HFFc6 (cell line): Measurements from ENCODE around the gene KCNIP4. TPM values are rescaled to one million over a fixed set of nuclear protein-coding genes. Genes with fewer than 3 reads are reported as not detected.

Experiments
- DNase-seq: peaks from one replicate; pipeline ENCODE4 v3.0.0-alpha.2; 2018
- H3K27ac Mint-ChIP-seq: 2 replicates; pipeline ENCODE4 v1.8.0; 2020; ENCODE audit warnings: mild to moderate bottlenecking, mixed read lengths
- H3K27me3 Mint-ChIP-seq: 2 replicates; pipeline ENCODE4 v1.8.0; 2021; ENCODE audit warnings: mild to moderate bottlenecking, moderate library complexity, mixed read lengths; ENCODE audit not compliant: insufficient read depth
- H3K36me3 Mint-ChIP-seq: 2 replicates; pipeline ENCODE4 v1.8.0; 2021; ENCODE audit warnings: low read depth, mixed read lengths
- H3K4me1 Mint-ChIP-seq: 2 replicates; pipeline ENCODE4 v1.8.0; 2020; ENCODE audit warnings: low read depth, mixed read lengths
- H3K4me3 Mint-ChIP-seq: 2 replicates; pipeline ENCODE4 v1.8.0; 2020; ENCODE audit warnings: mild to moderate bottlenecking, moderate library complexity, mixed read lengths
- H3K9me3 Mint-ChIP-seq: 2 replicates; pipeline ENCODE4 v1.8.0; 2020; ENCODE audit warnings: mild to moderate bottlenecking, mixed read lengths
- total RNA-seq, 6 experiments: library from RNA; stranded (reverse); fragmentation: NEBNext Ultra II Directional; extraction: Animal tissue kit (Norgen Biotek cat#: 25700); gene quantifications; 2 replicates in 1 of 6; 3 replicates in 5 of 6; pipeline ENCODE4 v1.2.3, GENCODE V29; 2021
- TF ChIP-seq, protein P1 (sequence below): fragments of 200-600 bp; sonication (generic); IDR thresholded peaks from 2 replicates; pipeline ENCODE4 v1.5.0; 2021; ENCODE audit warnings: antibody characterized with exemption, mild to moderate bottlenecking

The KCNIP4 gene
- total RNA-seq, 6 experiments from 2014 or later, result not detected

DNA sequence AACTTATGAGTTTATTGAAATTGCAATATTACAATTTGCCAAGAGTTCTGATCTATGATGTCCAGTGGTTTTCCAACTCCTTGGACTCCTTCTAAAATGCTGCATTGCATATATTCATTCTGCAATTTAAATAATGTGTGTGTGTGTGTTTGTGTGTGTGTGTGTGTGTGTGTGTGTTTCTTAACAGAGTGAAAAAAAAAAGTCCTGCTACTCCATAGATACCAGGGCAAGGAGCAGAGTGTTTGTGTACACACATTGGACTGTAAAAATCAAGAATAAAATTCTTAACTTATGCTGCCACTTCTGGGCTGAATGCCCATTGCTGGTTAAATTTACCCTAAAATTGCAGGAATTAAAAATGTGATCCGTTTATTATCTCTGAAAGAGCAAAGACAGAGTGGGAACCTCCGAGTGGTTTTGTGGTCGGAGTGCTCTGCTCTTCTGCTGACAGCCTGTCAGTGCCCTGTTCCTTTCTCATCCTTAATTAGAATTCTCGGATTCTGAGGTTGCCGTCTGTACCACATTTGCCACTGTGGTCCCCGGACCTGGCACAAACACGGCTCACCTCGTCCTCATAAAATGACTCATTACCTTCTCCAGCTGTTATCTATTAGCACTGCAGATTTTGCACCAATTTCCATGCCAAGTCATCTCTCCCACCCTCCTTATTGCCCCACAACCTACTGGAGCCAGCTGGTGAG lies 355.5 kb downstream of the KCNIP4 start:
- Mint-ChIP-seq H3K36me3 (no peaks in the 10 kb centered on the region; the same call in 1 of the 2 replicates), H3K27ac (no peak overlapping the region), H3K4me3 (no peak overlapping the region)

DNA sequence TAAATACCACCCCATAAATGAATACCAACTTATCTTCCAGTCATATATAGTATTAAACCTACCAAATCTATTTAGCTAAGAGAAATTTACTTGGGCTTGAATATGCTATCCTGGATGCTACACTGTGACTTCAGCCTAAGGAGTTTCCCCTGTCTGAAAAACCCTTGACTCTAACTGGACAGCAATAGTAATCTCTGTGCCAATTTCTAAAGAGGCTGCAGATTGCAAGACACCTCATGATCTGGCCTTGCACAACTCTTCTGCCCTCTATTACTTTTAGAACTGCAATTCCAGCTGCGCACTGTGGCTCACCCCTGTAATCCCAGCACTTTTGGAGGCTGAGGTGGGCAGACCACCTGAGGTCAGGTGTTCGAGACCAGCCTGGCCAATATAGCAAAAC lies 371.5 kb downstream of the KCNIP4 start:
- no peak overlapping the region for H3K27ac Mint-ChIP-seq
- H3K27me3 Mint-ChIP-seq, result no peaks in the 10 kb centered on the region; the same call in 1 of the 2 replicates
- DNase-seq, result no peak
- no peak overlapping the region for H3K4me3 Mint-ChIP-seq
- peaks cover 43% of the 10 kb centered on the region for H3K9me3 Mint-ChIP-seq
- TF ChIP-seq, protein P1, sequence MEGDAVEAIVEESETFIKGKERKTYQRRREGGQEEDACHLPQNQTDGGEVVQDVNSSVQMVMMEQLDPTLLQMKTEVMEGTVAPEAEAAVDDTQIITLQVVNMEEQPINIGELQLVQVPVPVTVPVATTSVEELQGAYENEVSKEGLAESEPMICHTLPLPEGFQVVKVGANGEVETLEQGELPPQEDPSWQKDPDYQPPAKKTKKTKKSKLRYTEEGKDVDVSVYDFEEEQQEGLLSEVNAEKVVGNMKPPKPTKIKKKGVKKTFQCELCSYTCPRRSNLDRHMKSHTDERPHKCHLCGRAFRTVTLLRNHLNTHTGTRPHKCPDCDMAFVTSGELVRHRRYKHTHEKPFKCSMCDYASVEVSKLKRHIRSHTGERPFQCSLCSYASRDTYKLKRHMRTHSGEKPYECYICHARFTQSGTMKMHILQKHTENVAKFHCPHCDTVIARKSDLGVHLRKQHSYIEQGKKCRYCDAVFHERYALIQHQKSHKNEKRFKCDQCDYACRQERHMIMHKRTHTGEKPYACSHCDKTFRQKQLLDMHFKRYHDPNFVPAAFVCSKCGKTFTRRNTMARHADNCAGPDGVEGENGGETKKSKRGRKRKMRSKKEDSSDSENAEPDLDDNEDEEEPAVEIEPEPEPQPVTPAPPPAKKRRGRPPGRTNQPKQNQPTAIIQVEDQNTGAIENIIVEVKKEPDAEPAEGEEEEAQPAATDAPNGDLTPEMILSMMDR, result no peak
- H3K36me3 Mint-ChIP-seq, result no peaks in the 10 kb centered on the region; the same call in 1 of the 2 replicates
- H3K4me1 Mint-ChIP-seq, result no peaks in the 10 kb centered on the region

More for the DNA sequence above, 355.5 kb downstream of the KCNIP4 start:
- TF ChIP-seq, protein P1, result no peak
- H3K9me3 Mint-ChIP-seq, result peaks cover 49% of the 10 kb centered on the region
- H3K4me1 Mint-ChIP-seq, result no peaks in the 10 kb centered on the region
- DNase-seq, result no peak
- H3K27me3 Mint-ChIP-seq, result peaks cover 3% of the 10 kb centered on the region

DNA sequence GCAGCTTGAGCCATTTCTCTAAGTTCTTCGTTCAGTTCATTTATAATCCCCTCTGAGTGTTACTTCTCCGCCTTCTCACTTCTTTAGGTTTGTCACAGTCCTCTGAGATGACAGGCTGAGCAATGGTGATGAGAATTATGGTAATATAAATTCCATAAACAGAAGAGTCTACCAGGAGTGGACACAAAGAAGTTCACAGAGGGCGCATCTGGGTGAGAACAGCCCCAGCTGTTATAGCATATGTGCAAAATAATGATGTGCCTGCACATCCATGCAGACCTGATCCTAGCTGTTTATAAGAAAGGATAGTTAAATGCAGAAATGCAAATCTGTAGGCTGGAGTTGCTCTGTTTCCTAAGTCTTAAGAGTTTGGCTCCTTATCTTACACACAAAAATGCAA lies 377.5 kb downstream of the KCNIP4 start:
- Mint-ChIP-seq H3K27ac (no peak overlapping the region), H3K36me3 (no peaks in the 10 kb centered on the region), H3K4me1 (no peaks in the 10 kb centered on the region), H3K9me3 (peaks cover 42% of the 10 kb centered on the region), H3K27me3 (no peaks in the 10 kb centered on the region), H3K4me3 (no peak overlapping the region)
- DNase-seq, result no peak
- TF ChIP-seq, protein P1, result no peak

DNA sequence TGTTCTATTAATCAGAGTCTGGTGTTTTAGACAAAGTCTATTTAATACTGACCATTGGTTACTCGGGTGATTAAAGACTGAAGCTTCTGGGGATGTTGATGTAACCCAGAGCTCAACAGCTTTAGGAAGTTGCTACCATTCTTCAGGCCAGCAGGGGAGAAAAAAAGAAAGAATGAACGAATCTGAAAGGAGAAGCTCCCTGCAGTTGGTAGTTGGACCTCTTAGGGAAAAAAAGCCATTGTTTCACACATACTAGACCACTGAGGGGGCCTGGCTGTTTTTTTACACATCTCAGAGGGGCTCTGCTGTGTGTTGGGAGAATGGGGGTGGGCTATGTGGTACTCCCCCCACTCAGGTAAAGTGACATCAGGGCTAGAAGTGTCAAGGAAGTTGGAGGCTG lies 378.9 kb downstream of the KCNIP4 start:
- H3K36me3 Mint-ChIP-seq, result no peaks in the 10 kb centered on the region
- H3K4me3 Mint-ChIP-seq, result no peak overlapping the region
- no peak overlapping the region for H3K27ac Mint-ChIP-seq
- H3K4me1 Mint-ChIP-seq, result no peaks in the 10 kb centered on the region
- H3K27me3 Mint-ChIP-seq, result no peaks in the 10 kb centered on the region
- peaks cover 48% of the 10 kb centered on the region for H3K9me3 Mint-ChIP-seq
- DNase-seq, result no peak
- TF ChIP-seq, protein P1, result no peak

DNA sequence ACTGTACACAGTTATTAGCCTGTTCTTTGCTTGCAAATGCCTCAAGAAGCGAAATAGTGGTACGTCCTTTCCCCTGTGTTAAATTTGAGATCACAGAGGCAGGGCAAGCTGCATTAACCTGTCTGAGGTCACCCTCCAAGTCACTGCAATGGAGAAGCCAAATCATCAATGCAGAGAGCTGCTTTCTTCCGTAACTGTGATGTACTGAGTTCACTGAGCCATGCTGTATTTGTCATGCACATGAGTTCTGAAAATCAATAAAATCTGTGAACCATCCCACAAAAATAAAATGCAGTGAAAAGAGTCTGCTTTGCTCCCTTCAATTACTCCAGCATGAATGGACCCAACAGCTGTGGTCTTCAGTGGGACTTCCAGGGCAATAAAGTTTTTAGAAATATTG lies 393.5 kb downstream of the KCNIP4 start:
- no peak overlapping the region for H3K27ac Mint-ChIP-seq

More for the DNA sequence above, 393.5 kb downstream of the KCNIP4 start:
- Mint-ChIP-seq H3K4me1 (no peaks in the 10 kb centered on the region), H3K27me3 (no peaks in the 10 kb centered on the region), H3K36me3 (no peaks in the 10 kb centered on the region), H3K9me3 (peaks cover 38% of the 10 kb centered on the region), H3K4me3 (no peak overlapping the region)
- TF ChIP-seq, protein P1, result no peak
- DNase-seq, result no peak
